Stimulated activated CD8-positive, alpha-beta memory T cell treated with anti-CD3 and anti-CD28 coated beads, Interleukin-4, amount 100 ng/mL, for 48 hours (primary cell): ENCODE measurements around the gene APC2.
"Not testable (repeated sequence)": the region's sequence is repeated elsewhere in the genome, so short reads cannot be mapped to it uniquely, and the experiment has no call there.

Experiments
- DNase-seq: peaks from one replicate; pipeline ENCODE4 v3.0.0-alpha.2; 2020

The APC2 gene

GRCh38 chr19:1412995-1413800 is 36.7 kb upstream of the APC2 start:
- no peak for DNase-seq

- no peak for DNase-seq
These were observed 33.7 kb upstream of the APC2 start for GRCh38 chr19:1416014-1416841.

- DNase-seq, result no peak
These were observed 32.8 kb upstream of the APC2 start for GRCh38 chr19:1417145-1417544.

- DNase-seq, result no peak
These were observed 32.0 kb upstream of the APC2 start for GRCh38 chr19:1417681-1418495.

- no peak for DNase-seq
These were observed 31.5 kb upstream of the APC2 start for GRCh38 chr19:1418496-1418775.

- no peak for DNase-seq
These were observed 30.8 kb upstream of the APC2 start for GRCh38 chr19:1418951-1419738.

GRCh38 chr19:1420085-1420484 is 29.8 kb upstream of the APC2 start:
- DNase-seq, result not testable (repeated sequence)

- DNase-seq, result no peak
These were observed 29.3 kb upstream of the APC2 start for GRCh38 chr19:1420590-1420989.

- DNase-seq, result no peak
These were observed 28.5 kb upstream of the APC2 start for GRCh38 chr19:1421218-1421957.

GRCh38 chr19:1421958-1422305 is 28.0 kb upstream of the APC2 start:
- no peak for DNase-seq

GRCh38 chr19:1422360-1422759 is 27.6 kb upstream of the APC2 start:
- no peak for DNase-seq

- DNase-seq, result no peak
These were observed 27.0 kb upstream of the APC2 start for GRCh38 chr19:1422943-1423342.

- no peak for DNase-seq
These were observed 26.3 kb upstream of the APC2 start for GRCh38 chr19:1423436-1424191.

- DNase-seq, result no peak
These were observed 25.5 kb upstream of the APC2 start for GRCh38 chr19:1424192-1424955.

GRCh38 chr19:1425102-1425837 is 24.7 kb upstream of the APC2 start:
- DNase-seq, result no peak

GRCh38 chr19:1425902-1426301 is 24.0 kb upstream of the APC2 start:
- DNase-seq, result no peak

- no peak for DNase-seq
These were observed 23.2 kb upstream of the APC2 start for GRCh38 chr19:1426736-1427135.

- DNase-seq, result no peak
These were observed 22.6 kb upstream of the APC2 start for GRCh38 chr19:1427221-1427920.

GRCh38 chr19:1428738-1429391 is 21.1 kb upstream of the APC2 start:
- no peak for DNase-seq
